Stimulated activated effector memory CD8-positive, alpha-beta T cell treated with anti-CD3 and anti-CD28 coated beads, Interleukin-12 subunit alpha, Interleukin-12 subunit beta, amount 100 ng/mL, for 72 hours (primary cell): ENCODE data around the gene CPNE5.
A peak's percentile ranks its signal among the peaks of the same experiment; 100 is the strongest.

ENCODE experiments used
- ATAC-seq: fragments of 150-1000 bp; cut with Tn5 transposase; 2 replicates; pipeline ENCODE4 v1.10.0; 2021
- DNase-seq, 2 donors: peaks; one replicate each; pipeline ENCODE4 v3.0.0; 2021 to 2022; ENCODE audit warnings: low spot score in 2 of 2
- H3K27ac Mint-ChIP-seq: one replicate; pipeline ENCODE4 v1.8.0; 2022; ENCODE audit warnings: mild to moderate bottlenecking, mixed read lengths
- H3K36me3 Mint-ChIP-seq: one replicate; pipeline ENCODE4 v1.8.0; 2022; ENCODE audit warnings: mild to moderate bottlenecking, mixed read lengths
- H3K4me1 Mint-ChIP-seq: one replicate; pipeline ENCODE4 v1.8.0; 2022; ENCODE audit warnings: mixed read lengths
- H3K4me3 Mint-ChIP-seq: one replicate; pipeline ENCODE4 v1.8.0; 2022; ENCODE audit warnings: mild to moderate bottlenecking, mixed read lengths
- H3K9me3 Mint-ChIP-seq: one replicate; pipeline ENCODE4 v1.8.0; 2022; ENCODE audit warnings: mixed read lengths

The CPNE5 gene

DNA sequence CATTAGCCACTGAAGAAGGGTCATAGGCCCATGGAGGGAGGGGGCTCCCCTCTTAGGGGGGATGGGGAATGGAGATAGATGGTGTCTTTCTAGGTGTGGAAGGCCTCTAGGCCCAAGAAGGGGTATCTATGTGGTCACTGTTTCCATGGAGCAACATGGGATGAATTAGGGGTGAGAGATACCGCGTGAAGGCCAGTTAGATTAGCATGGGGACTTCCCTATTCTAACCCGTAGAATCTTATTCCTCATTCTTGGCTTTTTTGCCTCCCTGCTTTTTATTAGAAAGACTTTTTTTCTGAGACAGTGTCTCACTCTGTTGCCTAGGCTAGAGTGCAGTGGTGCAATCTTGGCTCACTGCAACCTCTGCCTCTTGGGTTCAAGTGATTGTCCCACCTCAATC is 138.4 kb downstream of the CPNE5 start:
- no peak overlapping the region for H3K27ac Mint-ChIP-seq
- DNase-seq = no peak
- no peaks in the 10 kb centered on the region for H3K9me3 Mint-ChIP-seq
- H3K4me1 Mint-ChIP-seq = peaks cover 20% of the 10 kb centered on the region
- H3K4me3 Mint-ChIP-seq = no peak overlapping the region
- no peaks in the 10 kb centered on the region for H3K36me3 Mint-ChIP-seq
- ATAC-seq = no peak

DNA sequence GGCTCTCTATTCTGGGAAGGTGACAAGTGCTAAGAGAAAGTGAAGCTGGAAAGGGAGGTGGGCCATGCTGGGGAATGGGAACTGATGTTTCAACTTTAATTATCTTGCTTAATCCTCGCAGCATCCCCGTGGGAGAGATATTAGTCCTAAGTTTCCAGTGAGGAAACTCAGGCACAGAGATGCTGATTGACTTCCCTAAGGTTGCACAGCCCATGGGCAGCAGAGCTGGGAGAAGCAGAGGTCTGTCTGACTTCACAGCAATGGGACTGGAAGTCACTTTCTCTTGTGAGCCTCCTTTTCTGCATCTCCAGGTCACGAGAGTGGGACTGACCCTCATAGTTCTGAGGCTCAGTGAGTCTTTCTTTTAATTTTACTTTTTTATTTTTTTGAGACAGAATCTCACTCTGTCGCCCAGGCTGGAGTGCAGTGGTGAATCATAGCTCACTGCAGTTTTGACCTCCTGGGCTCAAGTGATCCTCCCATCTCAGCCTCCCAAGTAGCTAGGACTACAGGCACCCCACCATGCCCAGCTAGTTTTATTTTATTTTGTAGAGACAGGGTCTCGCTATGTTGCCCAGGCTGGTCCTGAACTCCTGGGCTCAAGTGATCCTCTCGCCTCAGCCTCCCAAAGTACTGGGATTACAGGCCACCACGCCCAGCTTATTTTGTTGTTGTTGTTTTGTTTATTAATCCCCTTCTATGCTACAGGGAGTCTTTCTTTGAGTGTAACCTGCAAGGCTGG is 139.0 kb downstream of the CPNE5 start:
- Mint-ChIP-seq H3K36me3 (no peaks in the 10 kb centered on the region), H3K4me3 (no peak overlapping the region), H3K9me3 (no peaks in the 10 kb centered on the region), H3K4me1 (peaks cover 25% of the 10 kb centered on the region), H3K27ac (no peak overlapping the region)
- ATAC-seq (no peak), DNase-seq (no peak)

GRCh38 chr6:36699348-36699747 is 139.9 kb downstream of the CPNE5 start:
- peaks cover 31% of the 10 kb centered on the region for H3K4me1 Mint-ChIP-seq
- no peaks in the 10 kb centered on the region for H3K36me3 Mint-ChIP-seq
- no peak for ATAC-seq
- no peak overlapping the region for H3K4me3 Mint-ChIP-seq
- no peak for DNase-seq
- no peaks in the 10 kb centered on the region for H3K9me3 Mint-ChIP-seq
- H3K27ac Mint-ChIP-seq = no peak overlapping the region

- Mint-ChIP-seq H3K4me1 (peaks cover 31% of the 10 kb centered on the region), H3K27ac (peak overlapping the region; percentile 22), H3K9me3 (no peaks in the 10 kb centered on the region), H3K4me3 (no peak overlapping the region), H3K36me3 (no peaks in the 10 kb centered on the region)
- no peak for ATAC-seq
- no peak for DNase-seq
These were observed 140.4 kb downstream of the CPNE5 start for GRCh38 chr6:36698871-36699271.

GRCh38 chr6:36698196-36698595 is 141.0 kb downstream of the CPNE5 start:
- H3K4me1 Mint-ChIP-seq = peaks cover 37% of the 10 kb centered on the region
- H3K36me3 Mint-ChIP-seq = no peaks in the 10 kb centered on the region
- H3K27ac Mint-ChIP-seq = peak overlapping the region; percentile 22
- no peak overlapping the region for H3K4me3 Mint-ChIP-seq
- DNase-seq = no peak
- H3K9me3 Mint-ChIP-seq = no peaks in the 10 kb centered on the region
- ATAC-seq = no peak

- no peak within 1 kb of the TSS for H3K4me3 Mint-ChIP-seq
- H3K9me3 Mint-ChIP-seq = no peaks in the 10 kb centered on the region
- H3K36me3 Mint-ChIP-seq = no peaks in the 10 kb centered on the region
- DNase-seq (no peak), ATAC-seq (no peak)
- H3K27ac Mint-ChIP-seq = peak within 1 kb of the TSS; percentile 22
- peaks cover 44% of the 10 kb centered on the region for H3K4me1 Mint-ChIP-seq
These were observed 141.8 kb downstream of the CPNE5 start, which contains the start of gene RAB44 for GRCh38 chr6:36697481-36697903. TSS of gene RAB44 (plus strand) at chr6:36697826. CDS start at chr6:36704236, 6,410 bp downstream.

DNA sequence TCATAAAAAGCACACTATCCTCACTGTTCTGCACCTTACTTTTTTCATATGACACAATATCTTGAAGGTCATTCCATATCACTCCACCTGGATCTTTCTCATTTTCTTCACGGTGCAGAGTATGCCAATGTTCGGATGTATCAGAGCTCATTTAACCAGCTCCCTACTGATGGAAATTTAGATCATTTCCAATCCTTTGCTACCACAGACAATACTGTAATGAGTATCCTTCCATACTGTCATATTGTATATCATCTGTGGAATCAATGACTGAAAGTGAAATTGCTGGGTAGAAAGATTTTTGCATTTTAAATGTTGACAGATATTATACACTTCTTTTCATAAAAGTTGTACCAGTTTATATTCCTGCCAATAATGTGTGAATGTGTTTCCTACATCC is 143.8 kb downstream of the CPNE5 start:
- ATAC-seq = peak; percentile 81
- Mint-ChIP-seq H3K4me1 (peaks cover 53% of the 10 kb centered on the region), H3K36me3 (no peaks in the 10 kb centered on the region), H3K9me3 (no peaks in the 10 kb centered on the region), H3K27ac (peak overlapping the region; percentile 0), H3K4me3 (peak overlapping the region; percentile 0)
- DNase-seq = no peak

DNA sequence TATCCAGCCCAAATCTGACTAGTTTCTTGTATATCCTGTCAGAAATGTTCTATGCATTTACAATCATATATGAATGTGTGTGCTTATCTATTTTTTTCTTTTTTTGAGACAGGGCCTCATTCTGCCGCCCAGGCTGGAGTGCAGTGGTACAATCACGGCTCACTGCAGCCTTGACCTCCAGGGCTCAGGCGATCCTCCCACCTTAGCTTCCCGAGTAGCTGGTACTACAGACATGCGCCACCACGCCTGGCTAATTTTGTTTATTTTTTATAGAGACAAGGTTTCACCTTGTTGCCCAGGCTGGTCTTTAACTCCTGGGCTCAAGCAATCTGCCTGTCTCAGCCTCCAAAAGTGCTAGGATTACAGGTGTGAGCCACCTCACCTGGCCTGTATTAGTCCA is 144.6 kb downstream of the CPNE5 start:
- no peak for ATAC-seq
- H3K36me3 Mint-ChIP-seq = no peaks in the 10 kb centered on the region
- H3K27ac Mint-ChIP-seq = peak overlapping the region; percentile 0
- DNase-seq = no peak
- no peaks in the 10 kb centered on the region for H3K9me3 Mint-ChIP-seq
- peaks cover 58% of the 10 kb centered on the region for H3K4me1 Mint-ChIP-seq
- peak overlapping the region; percentile 0 for H3K4me3 Mint-ChIP-seq

GRCh38 chr6:36692861-36693702 is 146.2 kb downstream of the CPNE5 start:
- H3K9me3 Mint-ChIP-seq = no peaks in the 10 kb centered on the region
- H3K36me3 Mint-ChIP-seq = peaks cover 4% of the 10 kb centered on the region
- H3K4me3 Mint-ChIP-seq = no peak overlapping the region
- H3K4me1 Mint-ChIP-seq = peaks cover 58% of the 10 kb centered on the region
- ATAC-seq (no peak), DNase-seq (no peak)
- H3K27ac Mint-ChIP-seq = peak overlapping the region; percentile 16

GRCh38 chr6:36692220-36692619 is 147.0 kb downstream of the CPNE5 start:
- Mint-ChIP-seq H3K27ac (peak overlapping the region; percentile 71), H3K4me1 (peaks cover 58% of the 10 kb centered on the region), H3K36me3 (peaks cover 13% of the 10 kb centered on the region), H3K4me3 (peak overlapping the region; percentile 14), H3K9me3 (no peaks in the 10 kb centered on the region)
- peak; percentile 85 for ATAC-seq
- no peak for DNase-seq

- Mint-ChIP-seq H3K4me3 (no peak overlapping the region), H3K9me3 (no peaks in the 10 kb centered on the region), H3K27ac (peak overlapping the region; percentile 71), H3K36me3 (peaks cover 19% of the 10 kb centered on the region), H3K4me1 (peaks cover 54% of the 10 kb centered on the region)
- DNase-seq (no peak), ATAC-seq (peak; percentile 14)
These were observed 147.6 kb downstream of the CPNE5 start for GRCh38 chr6:36691612-36692011.

GRCh38 chr6:36691011-36691410 is 148.2 kb downstream of the CPNE5 start:
- DNase-seq (no peak), ATAC-seq (peak; percentile 53)

More at GRCh38 chr6:36691011-36691410, 148.2 kb downstream of the CPNE5 start:
- Mint-ChIP-seq H3K9me3 (no peaks in the 10 kb centered on the region), H3K4me1 (peaks cover 48% of the 10 kb centered on the region), H3K4me3 (no peak overlapping the region), H3K27ac (peak overlapping the region; percentile 71), H3K36me3 (peaks cover 25% of the 10 kb centered on the region)
